NK-92 treated with Interleukin-12 subunit alpha and Interleukin-12 subunit beta, amount 100 ng/mL, for 24 hours (cell line): ENCODE measurements around the gene TCF12.

Experiments
- DNase-seq: peaks from one replicate; lab custom pipeline; 2025; lab: John Stamatoyannopoulos, UW

Gene TCF12

DNA sequence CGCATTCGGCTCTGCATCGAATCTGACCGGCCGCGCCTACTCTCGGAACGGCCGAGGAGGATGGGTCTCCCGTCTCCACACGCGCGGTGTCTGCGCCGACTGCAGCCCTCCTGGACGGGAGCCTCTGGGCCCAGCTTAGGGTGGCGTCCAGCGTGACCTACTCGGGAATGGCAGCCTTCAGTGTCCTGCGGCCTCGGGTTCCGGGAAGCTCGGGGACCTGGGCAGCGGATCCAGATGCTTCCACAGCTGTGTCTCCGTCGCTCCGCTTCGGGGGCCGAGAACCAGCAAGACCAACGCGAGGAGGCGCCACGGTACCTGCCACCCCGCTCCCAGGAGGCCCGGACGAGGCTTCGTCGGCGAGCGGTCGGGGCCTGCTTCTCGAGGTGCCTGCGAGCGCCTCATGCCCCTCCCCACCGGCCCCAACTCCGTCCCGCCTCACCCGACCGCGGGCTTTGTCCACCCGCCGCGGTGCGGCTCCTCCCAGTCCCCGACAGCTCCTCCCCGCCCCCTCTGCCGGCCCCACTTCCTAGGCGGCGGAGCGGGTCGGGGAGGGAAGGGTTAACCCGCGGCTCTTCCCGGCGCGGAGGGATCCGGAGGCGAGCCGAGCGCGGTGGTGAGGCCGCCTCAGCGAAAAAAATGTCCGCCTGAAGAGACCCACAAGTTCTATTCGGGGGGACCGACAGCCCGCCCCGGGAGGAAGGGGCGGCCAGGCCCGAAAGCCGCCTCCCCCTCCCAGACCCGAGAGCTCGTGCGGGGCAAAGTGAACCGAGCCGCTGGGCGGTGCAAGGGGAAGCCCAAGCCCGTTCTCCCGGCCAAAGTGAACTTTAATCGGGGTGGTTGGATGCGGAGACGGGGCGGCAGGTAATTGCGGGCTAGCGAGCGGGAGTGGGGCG, at the start of gene TCF12:
TCF12 (plus strand) TSS at position 599 of the 893 bp plus-strand sequence. CDS start 1,270 bp downstream, outside the sequence.
- peak; percentile 54 for DNase-seq

DNA sequence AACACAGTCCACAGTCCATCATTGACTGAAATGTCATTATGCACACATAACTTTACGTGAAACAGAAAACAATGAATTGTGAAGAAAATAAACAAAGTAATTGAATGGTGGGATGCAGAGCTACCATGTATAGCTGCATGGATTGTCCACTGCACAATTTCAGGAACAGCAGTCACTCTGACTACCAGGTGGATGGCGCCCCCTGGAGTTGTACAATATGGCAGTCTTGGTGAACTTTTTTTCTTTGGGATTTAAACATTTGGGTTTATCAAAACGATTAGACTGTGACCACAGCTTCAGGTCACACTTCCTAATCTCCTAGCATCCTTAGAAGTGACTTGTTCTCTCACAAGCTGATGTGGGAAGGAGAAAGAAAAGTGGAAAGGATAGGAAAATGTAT, 48.9 kb upstream of the TCF12 start:
- DNase-seq: no peak

- no peak for DNase-seq
These were observed 47.3 kb upstream of the TCF12 start for GRCh38 chr15:56871185-56871584.

DNA sequence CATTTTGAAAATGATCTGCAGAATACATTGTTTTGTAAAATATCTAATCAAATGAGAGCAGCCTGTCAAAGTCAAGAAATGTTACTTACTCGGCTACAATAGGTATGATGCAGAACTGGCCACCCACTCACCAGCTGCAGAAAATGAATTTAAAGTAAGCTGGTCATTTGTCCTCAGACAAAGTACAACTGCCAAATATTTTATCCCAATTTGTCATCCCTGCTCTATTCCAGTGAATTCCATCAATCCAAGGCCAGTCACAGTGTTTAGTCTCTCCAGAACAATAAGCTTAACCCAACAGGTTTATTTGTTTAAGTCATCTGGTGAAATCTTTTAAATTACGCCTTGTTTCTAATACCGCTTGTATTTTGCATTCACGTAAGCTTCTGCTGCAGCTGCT, 46.6 kb upstream of the TCF12 start:
- DNase-seq: no peak

DNA sequence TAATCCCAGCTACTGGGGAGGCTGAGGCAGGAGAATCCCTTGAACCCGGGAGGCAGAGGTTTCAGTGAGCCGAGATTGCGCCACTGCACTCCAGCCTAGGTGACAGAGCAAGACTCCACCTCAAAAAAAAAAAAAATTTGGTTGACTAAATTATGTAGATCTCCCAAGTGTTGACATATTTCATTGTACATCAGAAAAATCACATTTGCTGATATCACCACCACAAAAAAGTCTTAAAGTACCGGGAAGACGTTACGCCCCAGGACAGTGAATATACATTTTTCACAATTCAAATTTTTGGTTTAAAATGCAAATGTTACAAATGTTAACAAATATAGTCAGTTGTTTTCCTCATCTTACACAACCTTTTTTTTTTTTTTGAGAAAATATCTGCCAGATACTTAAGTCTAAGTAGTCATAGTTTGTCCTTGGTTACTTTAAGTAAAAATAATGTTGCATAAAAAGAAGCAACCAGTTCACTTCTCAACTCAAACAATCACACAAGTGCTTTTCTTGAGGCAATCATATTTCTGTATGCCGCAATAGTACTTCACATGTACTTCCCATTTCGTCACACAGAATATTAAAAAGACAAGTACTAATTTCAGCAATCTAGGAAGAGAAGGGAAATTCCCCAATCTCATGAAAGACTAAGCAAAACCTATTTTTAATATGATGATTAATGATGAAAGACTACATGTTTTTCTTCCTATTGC, 41.0 kb upstream of the TCF12 start:
- no peak for DNase-seq

- no peak for DNase-seq
These were observed 38.9 kb upstream of the TCF12 start for GRCh38 chr15:56879502-56879901.

GRCh38 chr15:56883088-56883487, 35.4 kb upstream of the TCF12 start:
- DNase-seq: no peak

DNA sequence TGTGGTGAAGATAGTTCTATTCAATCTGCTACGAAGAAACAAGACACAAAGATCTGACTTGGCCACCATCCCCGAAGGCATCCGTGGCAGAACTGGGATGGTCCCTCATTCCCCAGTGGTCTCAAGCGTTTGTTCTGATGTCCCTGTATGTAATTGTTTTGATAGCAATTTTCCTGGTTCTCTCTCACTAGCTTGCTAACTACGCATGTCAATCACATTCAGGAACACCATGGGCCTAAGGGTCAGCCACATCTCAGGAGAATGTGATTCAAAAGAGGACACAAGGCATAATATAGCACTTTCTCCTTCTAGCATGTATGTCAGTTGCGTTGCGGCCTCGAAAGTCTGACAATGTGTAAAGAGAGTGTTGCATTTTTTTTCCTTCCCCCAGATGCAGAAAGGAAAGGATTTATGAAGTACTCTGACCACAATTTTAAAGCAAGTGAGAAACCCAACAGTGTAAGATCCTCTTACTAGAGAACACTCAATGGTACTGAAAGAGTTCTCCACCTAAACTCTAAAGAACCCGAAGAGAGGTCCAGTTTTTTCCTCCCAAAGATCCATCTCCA, 32.0 kb upstream of the TCF12 start:
- no peak for DNase-seq

DNA sequence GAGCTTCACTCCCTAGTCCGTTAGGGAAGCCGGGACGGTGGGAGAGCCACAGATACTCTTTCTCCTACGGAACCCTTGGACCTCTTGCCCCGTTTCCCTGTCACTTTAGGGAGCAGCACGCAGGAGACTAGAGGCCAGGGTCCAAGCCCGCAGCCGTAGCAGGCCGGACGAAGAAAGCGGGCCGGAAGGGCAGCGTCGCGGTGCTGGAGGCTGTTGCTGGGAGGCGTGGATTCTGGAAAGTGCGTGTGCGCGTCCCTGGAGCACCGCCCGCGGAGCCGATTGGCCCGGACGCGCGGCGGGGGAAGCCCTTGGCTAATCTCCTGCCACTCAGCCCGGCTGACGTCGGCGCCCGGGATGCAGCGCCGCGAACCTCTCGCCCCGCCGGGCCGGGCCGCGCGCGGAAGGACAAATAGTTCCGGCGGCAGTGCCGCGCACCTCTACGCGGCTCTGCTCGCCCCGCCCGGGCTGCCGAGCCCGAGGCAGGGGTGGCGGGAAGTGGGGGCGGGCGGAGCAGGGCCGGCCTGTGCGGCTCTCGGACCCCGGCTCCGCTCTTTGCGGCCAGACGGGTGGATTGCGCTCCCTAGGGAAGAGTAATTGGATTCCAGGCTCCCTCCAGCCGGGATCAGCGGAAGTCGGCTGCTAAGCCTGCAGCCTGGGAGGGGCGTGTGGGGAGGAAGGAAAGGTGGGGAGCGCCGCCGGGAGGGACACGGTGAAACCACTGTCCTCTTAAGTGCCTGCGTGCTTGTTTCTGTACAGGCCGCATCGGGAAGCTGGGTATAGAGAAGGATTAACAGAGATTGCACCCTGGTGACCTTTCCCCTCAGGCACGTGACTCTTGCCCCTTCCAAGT, 31.3 kb upstream of the TCF12 start:
- peak; percentile 48 for DNase-seq

- no peak for DNase-seq
These were observed 30.5 kb upstream of the TCF12 start for GRCh38 chr15:56887782-56888438.

- no peak for DNase-seq
These were observed 28.4 kb upstream of the TCF12 start for GRCh38 chr15:56890038-56890437.

GRCh38 chr15:56891852-56892440, 26.5 kb upstream of the TCF12 start:
- no peak for DNase-seq

- no peak for DNase-seq
These were observed 25.6 kb upstream of the TCF12 start for GRCh38 chr15:56892659-56893363.

DNA sequence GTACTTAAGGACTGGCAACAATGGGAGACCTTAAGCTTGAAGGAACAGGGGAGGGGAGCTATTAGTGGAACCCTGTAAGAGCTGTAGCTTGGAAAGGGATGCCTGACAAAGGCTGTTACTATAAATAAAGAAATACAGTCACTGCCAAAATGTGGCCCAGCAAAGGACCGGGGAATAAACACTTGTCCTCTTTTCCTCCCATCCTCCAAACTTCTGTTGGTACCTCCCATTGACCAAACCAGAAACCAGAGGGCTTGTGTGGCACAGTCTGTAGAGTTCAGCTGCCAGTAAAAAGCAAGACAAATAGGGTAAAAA, 25.1 kb upstream of the TCF12 start:
- DNase-seq: no peak

DNA sequence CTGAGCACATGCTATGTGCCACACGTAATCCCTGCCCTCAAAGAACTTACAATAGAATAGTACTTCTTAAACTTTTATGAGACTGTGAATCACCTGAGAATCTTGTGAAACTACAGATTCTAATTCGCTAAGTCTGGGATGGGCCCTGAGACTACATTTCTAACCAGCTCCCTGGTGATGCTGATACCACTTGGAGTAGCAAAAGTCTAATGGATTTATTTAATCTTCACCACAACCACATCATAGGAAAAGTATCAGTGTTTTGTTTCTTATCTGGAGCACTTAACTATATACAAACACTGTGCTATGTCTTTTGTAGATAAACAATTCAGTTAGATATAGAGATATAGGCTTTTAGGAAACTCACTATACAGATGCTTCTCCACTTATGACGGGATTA, 23.8 kb upstream of the TCF12 start:
- no peak for DNase-seq

DNA sequence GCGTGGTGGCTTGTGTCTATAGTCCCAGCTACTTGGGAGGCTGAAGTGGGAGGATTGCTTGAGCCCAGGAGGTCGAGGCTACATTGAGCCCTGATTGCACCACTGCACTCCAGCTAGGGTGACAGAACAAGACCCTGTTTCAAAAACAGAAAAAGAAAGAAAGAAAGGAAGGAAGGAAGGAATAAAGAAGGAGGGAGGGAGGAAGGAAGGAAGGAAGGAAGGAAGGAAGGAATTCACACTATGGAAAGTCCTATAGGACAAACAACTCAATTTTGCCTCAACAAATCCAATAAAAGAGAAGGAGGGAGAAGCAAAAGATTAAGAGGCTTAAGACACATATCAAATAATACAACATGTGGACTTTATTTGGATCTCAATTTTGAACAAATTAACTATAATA, 16.5 kb upstream of the TCF12 start:
- DNase-seq: no peak

- no peak for DNase-seq
These were observed 11.7 kb upstream of the TCF12 start for GRCh38 chr15:56906766-56907165.

DNA sequence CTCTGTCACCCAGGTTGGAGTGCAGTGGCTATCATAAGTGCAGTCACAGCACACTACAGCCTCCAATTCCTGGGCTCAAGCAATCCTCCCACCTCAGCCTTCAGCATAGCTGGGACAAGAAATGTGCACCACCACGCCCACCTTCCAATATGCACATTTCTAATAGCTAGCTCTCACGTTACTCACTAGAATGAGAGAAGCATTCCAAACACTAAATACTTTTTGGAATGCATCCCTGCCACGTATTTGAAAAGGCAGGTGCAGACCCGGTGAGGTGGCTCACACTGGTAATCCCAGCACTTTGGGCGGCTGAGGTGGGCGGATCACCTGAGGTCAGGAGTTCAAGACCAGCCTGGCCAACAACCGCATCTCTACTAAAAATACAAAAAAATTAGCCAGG, 7.6 kb upstream of the TCF12 start:
- DNase-seq: no peak

GRCh38 chr15:56913241-56913640, 5.2 kb upstream of the TCF12 start:
- no peak for DNase-seq

- no peak for DNase-seq
These were observed 4.8 kb upstream of the TCF12 start for GRCh38 chr15:56913670-56914069.

DNA sequence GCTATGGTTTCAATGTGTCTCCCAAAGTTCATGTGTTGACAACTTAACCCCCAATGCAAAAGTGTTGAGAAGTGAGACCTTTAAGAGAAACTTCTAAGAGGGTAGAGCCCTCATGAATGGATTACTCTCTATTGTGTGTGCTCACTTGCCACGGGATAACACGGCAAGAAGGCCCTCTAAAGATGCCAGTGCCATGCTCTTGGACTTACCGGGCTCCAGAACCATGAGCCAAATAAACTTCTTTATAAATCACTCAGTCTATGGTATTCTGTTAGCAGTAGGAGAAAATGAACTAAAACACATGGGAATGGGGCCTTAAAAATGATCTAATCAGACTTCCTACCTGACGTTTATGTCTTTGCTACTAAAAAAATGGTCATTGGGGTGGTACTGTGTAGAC, 2.6 kb upstream of the TCF12 start:
- no peak for DNase-seq
